Measurements from ENCODE around the gene PNPLA2. TPM values are rescaled to one million over a fixed set of nuclear protein-coding genes. Genes with fewer than 3 reads are reported as not detected.

Gene PNPLA2
- total and polyA plus RNA-seq, 2 of the 8 experiments (the other 6 are each of a cell fraction or from before 2014, with no cell fraction given) = 30.9 to 62.1 TPM

GRCh38 chr11:865462-866430, 47.0 kb downstream of the PNPLA2 start:
- Histone ChIP-seq H2AK5ac (ENCODE audit: low read depth, low read length) (no peak overlapping the region), H3K4me3 (ENCODE audit: extremely low read depth in 1 of 4, insufficient read depth in 2 of 4, low read depth in 3 of 4, low read length in 4 of 4) (no peak overlapping the region), H2BK5ac (ENCODE audit: low read depth, low read length) (no peak overlapping the region), H4K5ac (ENCODE audit: insufficient read length, low read depth, low read length) (no peak overlapping the region), H3K56ac (replicated peaks; ENCODE audit: insufficient read length, low read depth, low read length) (no peak overlapping the region), H3K79me1 (ENCODE audit: low read depth, low read length) (no peaks in the 10 kb centered on the region), H2BK20ac (ENCODE audit: low read length) (no peak overlapping the region), H4K8ac (ENCODE audit: extremely low read depth, insufficient read depth, low read length) (peak overlapping the region; percentile 77), H2BK12ac (ENCODE audit: low read depth, low read length) (no peak overlapping the region), H3K18ac (ENCODE audit: extremely low read depth, low read length) (no peak overlapping the region), H3K23ac (ENCODE audit: insufficient read length) (no peak overlapping the region), H3K27ac (ENCODE audit: low read depth, low read length) (no peak overlapping the region), H3K14ac (ENCODE audit: insufficient read length) (no peak overlapping the region), H4K91ac (replicated peaks; ENCODE audit: insufficient read length, low read length) (no peak overlapping the region), H3K4ac (replicated peaks; ENCODE audit: insufficient read length, low read depth, low read length) (no peak overlapping the region), H3K79me2 (ENCODE audit: control insufficient read depth in 1 of 2, insufficient read depth in 2 of 2, low read length in 2 of 2) (no peaks in the 10 kb centered on the region), H3K23me2 (ENCODE audit: low read depth, low read length) (no peaks in the 10 kb centered on the region), H3K27me3 (replicated peaks in 1 of 4; ENCODE audit: control insufficient read depth in 3 of 4, extremely low read depth in 1 of 4, insufficient read depth in 3 of 4, low read length in 3 of 4) (no peaks in the 10 kb centered on the region; a peak in 1 of 7 replicates), H3K9ac (replicated peaks in 1 of 4; ENCODE audit: extremely low read depth in 1 of 4, low read depth in 3 of 4, low read length in 3 of 4) (no peak overlapping the region; a peak in 1 of 7 replicates), H3K9me3 (ENCODE audit: insufficient read depth in 2 of 2, low read depth in 1 of 2, low read length in 1 of 2) (no peaks in the 10 kb centered on the region), H2BK120ac (replicated peaks; ENCODE audit: low read depth, low read length) (no peak overlapping the region), H2AFZ (ENCODE audit: low read length) (no peak overlapping the region), H3K36me3 (ENCODE audit: control insufficient read depth in 2 of 4, insufficient read depth in 4 of 4, low read length in 3 of 4) (peaks cover 0 to 4% (median 0%) of the 10 kb centered on the region in 4 experiments; a peak in 3 of 8 replicates), H4K20me1 (replicated peaks in 1 of 2; ENCODE audit: control insufficient read depth in 1 of 2, insufficient read depth in 2 of 2, low read length in 2 of 2) (peaks cover 9 to 40% of the 10 kb centered on the region in 2 experiments), H3K4me2 (ENCODE audit: insufficient read depth in 1 of 2, low read depth in 2 of 2, low read length in 2 of 2) (no peak overlapping the region), H2BK15ac (ENCODE audit: low read length) (no peak overlapping the region), H3K4me1 (replicated peaks in 1 of 4; ENCODE audit: control insufficient read depth in 3 of 4, insufficient read depth in 4 of 4, low read length in 3 of 4) (peaks cover 0 to 36% (median 29%) of the 10 kb centered on the region in 4 experiments; a peak in 6 of 7 replicates)
- WGBS, 2 experiments (ENCODE audit: extremely low coverage in 1 of 2, insufficient coverage in 1 of 2, insufficient read length in 1 of 2, insufficient replicate concordance in 2 of 2, low coverage in 1 of 2, low lambda C conversion rate in 2 of 2, missing lambda C conversion rate in 1 of 2) = 88% methylated on average over 37 of the region's 41 CpGs; no CpG with 5 or more reads in 1 of the 2 experiments
- DNase-seq (ENCODE audit: low read depth in 1 of 2, low spot score in 2 of 2) (no peak), FAIRE-seq (no peak)
- POLR2A ChIA-PET (ENCODE audit: partially characterized antibody) = interaction anchor here (0.9 to 4.8 kb wide), 11 partner anchors 9 to 624 kb away, joined by 3 to 24 read pairs (median 4); no protein-coding TSS in a partner anchor
- CTCF ChIA-PET (ENCODE audit: partially characterized antibody) = interaction anchor here (0.7 to 6.3 kb wide), 7 partner anchors 9 to 181 kb away, joined by 3 to 35 read pairs (median 3); no protein-coding TSS in a partner anchor
- TF ChIP-seq POLR2AphosphoS5 (IDR thresholded peaks at IDR 0.05; ENCODE audit: low read depth, low read length) = peak; percentile 37; the same call in 1 of the 2 replicates
- no peak for TF ChIP-seq EP300 (IDR thresholded peaks at IDR 0.05; ENCODE audit: borderline replicate concordance in 1 of 2, low read depth in 2 of 2, low read length in 2 of 2)

All from H1 (cell line).